Measurements from ENCODE around the gene CREB3. TPM values are rescaled to one million over a fixed set of nuclear protein-coding genes. Genes with fewer than 3 reads are reported as not detected.

The CREB3 gene
- total RNA-seq, 1 experiment from 2014 or later, result 22.4 TPM

GRCh38 chr9:35700031-35700430 lies 32.4 kb upstream of the CREB3 start:
- DNase-seq (ENCODE audit: extremely low read depth, low read depth), result no peak

- no peak for DNase-seq (ENCODE audit: extremely low read depth, low read depth)
Observed at GRCh38 chr9:35700942-35701341, 31.5 kb upstream of the CREB3 start.

- DNase-seq (ENCODE audit: extremely low read depth, low read depth), result no peak
Observed at GRCh38 chr9:35702696-35703095, 29.8 kb upstream of the CREB3 start.

- DNase-seq (ENCODE audit: extremely low read depth, low read depth), result no peak
Observed at GRCh38 chr9:35703906-35704672, 28.4 kb upstream of the CREB3 start.

- DNase-seq (ENCODE audit: extremely low read depth, low read depth), result no peak
Observed at GRCh38 chr9:35705372-35705771, 27.1 kb upstream of the CREB3 start.

GRCh38 chr9:35705836-35706430 lies 26.5 kb upstream of the CREB3 start:
- no peak for DNase-seq (ENCODE audit: extremely low read depth, low read depth)

- DNase-seq (ENCODE audit: extremely low read depth, low read depth), result no peak
Observed at GRCh38 chr9:35706951-35707350, 25.5 kb upstream of the CREB3 start.

- no peak for DNase-seq (ENCODE audit: extremely low read depth, low read depth)
Observed at GRCh38 chr9:35708146-35708545, 24.3 kb upstream of the CREB3 start.

- DNase-seq (ENCODE audit: extremely low read depth, low read depth), result no peak
Observed at GRCh38 chr9:35710818-35711500, 21.5 kb upstream of the CREB3 start.

- DNase-seq (ENCODE audit: extremely low read depth, low read depth), result no peak
Observed at GRCh38 chr9:35711501-35712428, 20.7 kb upstream of the CREB3 start.

- DNase-seq (ENCODE audit: extremely low read depth, low read depth), result no peak
Observed at GRCh38 chr9:35712762-35713400, 19.6 kb upstream of the CREB3 start.

GRCh38 chr9:35713578-35713977 lies 18.9 kb upstream of the CREB3 start:
- no peak for DNase-seq (ENCODE audit: extremely low read depth, low read depth)

GRCh38 chr9:35714123-35714522 lies 18.3 kb upstream of the CREB3 start:
- DNase-seq (ENCODE audit: extremely low read depth, low read depth), result no peak

GRCh38 chr9:35714579-35715252 lies 17.8 kb upstream of the CREB3 start:
- no peak for DNase-seq (ENCODE audit: extremely low read depth, low read depth)

GRCh38 chr9:35716230-35716629 lies 16.2 kb upstream of the CREB3 start:
- no peak for DNase-seq (ENCODE audit: extremely low read depth, low read depth)

- no peak for DNase-seq (ENCODE audit: extremely low read depth, low read depth)
Observed at GRCh38 chr9:35717132-35717870, 15.2 kb upstream of the CREB3 start.

- DNase-seq (ENCODE audit: extremely low read depth, low read depth), result no peak
Observed at GRCh38 chr9:35718721-35719511, 13.6 kb upstream of the CREB3 start.

GRCh38 chr9:35719546-35719945 lies 12.9 kb upstream of the CREB3 start:
- no peak for DNase-seq (ENCODE audit: extremely low read depth, low read depth)
